GM12878 (cell line): ENCODE measurements around the gene LRRC10B. TPM values are rescaled to one million over a fixed set of nuclear protein-coding genes. Genes with fewer than 3 reads are reported as not detected.

ENCODE experiments used
- ATAC-seq: fragments of 200-7000 bp; cut with Tn5 transposase; 3 replicates; pipeline ENCODE4 v1.9.1; 2020; ENCODE audit warnings: mild to moderate bottlenecking, moderate library complexity
- BruUV-seq: library from RNA; stranded (reverse); fragments of 400-500 nt; replicated peaks from 2 replicates; lab custom pipeline; 2021; lab: Mats Ljungman, UMichigan
- CTCF ChIA-PET: fragments of 300-600 bp; sonication (Branson Sonifier 250); formaldehyde crosslinking; extraction: SDS; loops from one replicate; lab custom pipeline; 2021; ENCODE audit warnings: inconsistent platforms; lab: Yijun Ruan, JAX
- POLR2A ChIA-PET: fragments of 350-600 bp; formaldehyde crosslinking; extraction: SDS; loops from one replicate; lab custom pipeline; 2021; ENCODE audit warnings: inconsistent platforms; lab: Charles Lee
- RAD21 ChIA-PET: fragments of 300-600 bp; sonication (Branson Sonifier 250); formaldehyde crosslinking; loops from one replicate; lab custom pipeline; 2023; ENCODE audit warnings: antibody characterized with exemption; ENCODE audit not compliant: unreplicated experiment; lab: Charles Lee
- SMC1A ChIA-PET: fragments of 300-600 bp; sonication (Branson Sonifier 250); formaldehyde crosslinking; loops from one replicate; lab custom pipeline; 2023; ENCODE audit not compliant: unreplicated experiment, uncharacterized antibody; lab: Charles Lee
- DNase-seq: peaks from one replicate; pipeline ENCODE4 v3.0.0-alpha.2; 2011; ENCODE audit warnings: low read depth, low spot score
- FAIRE-seq: peaks from 3 replicates; lab custom pipeline; 2011; peaks lifted over from hg19 to GRCh38; lab: Jason Lieb, UNC
- H2AFZ ChIP-seq: 2 replicates; pipeline ENCODE4 v1.6.0; 2011; ENCODE audit warnings: low read depth, low read length, control low read depth; ENCODE audit not compliant: control insufficient read depth
- H3K27ac ChIP-seq: 2 replicates; pipeline ENCODE4 v1.5.1; 2011; ENCODE audit warnings: control low read depth; ENCODE audit not compliant: control insufficient read depth, insufficient read depth
- H3K27me3 ChIP-seq, 2 experiments: replicated peaks in 1 of 2; 2 replicates each; pipeline versions ENCODE4 v1.6.0 to v1.6.1; 2011; ENCODE audit warnings: low read length in 1 of 2; ENCODE audit not compliant: control insufficient read depth in 2 of 2, insufficient read depth in 2 of 2
- H3K36me3 ChIP-seq, 2 experiments: 2 replicates each; pipeline ENCODE4 v1.5.1; 2011; ENCODE audit warnings: low read length in 1 of 2; ENCODE audit not compliant: control insufficient read depth in 2 of 2, insufficient read depth in 2 of 2
- H3K4me1 ChIP-seq: 2 replicates; pipeline ENCODE4 v1.6.1; 2011; ENCODE audit warnings: mild to moderate bottlenecking, low read length, moderate library complexity, mixed read lengths; ENCODE audit not compliant: control insufficient read depth, insufficient read depth
- H3K4me2 ChIP-seq: 2 replicates; pipeline ENCODE4 v1.6.0; 2011; ENCODE audit warnings: control low read depth; ENCODE audit not compliant: control insufficient read depth, insufficient read depth
- H3K4me3 ChIP-seq: fragments of 200-600 bp; sonication (generic); 2 replicates; pipeline ENCODE4 v1.5.1; 2016
- H3K79me2 ChIP-seq: 2 replicates; pipeline ENCODE4 v1.6.0; 2011; ENCODE audit warnings: low read length; ENCODE audit not compliant: control insufficient read depth, insufficient read depth
- H3K9ac ChIP-seq: 2 replicates; pipeline ENCODE4 v1.8.0; 2011; ENCODE audit warnings: low read length, control low read depth, mixed read lengths; ENCODE audit not compliant: control insufficient read depth, insufficient read depth
- H3K9me3 ChIP-seq: replicated peaks from 3 replicates; pipeline ENCODE4 v1.5.1; 2011; ENCODE audit warnings: mild to moderate bottlenecking, low read length; ENCODE audit not compliant: control insufficient read depth, insufficient read depth
- H4K20me1 ChIP-seq: 2 replicates; pipeline ENCODE4 v1.6.0; 2011; ENCODE audit not compliant: control insufficient read depth, insufficient read depth
- ATF3 ChIP-seq: IDR thresholded peaks from 2 replicates; pipeline ENCODE4 v1.6.1; 2011; ENCODE audit warnings: low read depth, mild to moderate bottlenecking, low read length, moderate library complexity, borderline replicate concordance; ENCODE audit errors: extremely low read depth
- BACH1 ChIP-seq: fragments of 450-650 bp; IDR thresholded peaks from 2 replicates; pipeline ENCODE4 v1.6.1; 2017; ENCODE audit warnings: mild to moderate bottlenecking, borderline replicate concordance
- BCL11A ChIP-seq: IDR thresholded peaks from 2 replicates; pipeline ENCODE4 v1.6.1; 2011; ENCODE audit warnings: low read depth, low read length
- CEBPZ ChIP-seq: fragments of 150-350 bp; IDR thresholded peaks from 2 replicates; pipeline ENCODE4 v1.6.1; 2016; ENCODE audit warnings: low read depth, low read length
- CTCF ChIP-seq, 3 experiments: IDR thresholded peaks in 2 of 3; conservative IDR thresholded peaks in 1 of 3; 2 replicates each; pipeline ENCODE4 v1.5.1; 2011; ENCODE audit warnings: low read depth in 3 of 3, low read length in 3 of 3, mild to moderate bottlenecking in 3 of 3, control low read depth in 2 of 3, moderate library complexity in 2 of 3, inconsistent platforms in 1 of 3, mixed read lengths in 1 of 3; ENCODE audit not compliant: control insufficient read depth in 2 of 3, insufficient read depth in 1 of 3; ENCODE audit errors: extremely low read depth in 1 of 3
- GATAD2B ChIP-seq: fragments of 450-650 bp; conservative IDR thresholded peaks from 2 replicates; pipeline ENCODE4 v1.6.1; 2017; ENCODE audit warnings: low read depth, mild to moderate bottlenecking, moderate library complexity
- HDAC6 ChIP-seq: fragments of 200-600 bp; sonication (generic); IDR thresholded peaks from one replicate; pipeline ENCODE4 v1.8.0; 2017; ENCODE audit warnings: antibody characterized with exemption; ENCODE audit not compliant: unreplicated experiment
- MAX ChIP-seq: IDR thresholded peaks from 2 replicates; pipeline ENCODE4 v1.6.1; 2012; ENCODE audit warnings: low read depth, low read length, improper control_type of control experiment
- MXI1 ChIP-seq: fragments of 150-350 bp; IDR thresholded peaks from 2 replicates; pipeline ENCODE4 v1.6.1; 2011; ENCODE audit warnings: low read depth, mild to moderate bottlenecking, inconsistent platforms, low read length, improper control_type of control experiment
- NBN ChIP-seq: fragments of 450-650 bp; IDR thresholded peaks from 2 replicates; pipeline ENCODE4 v1.6.1; 2016
- NFYB ChIP-seq: IDR thresholded peaks from 2 replicates; pipeline ENCODE4 v1.6.1; 2011; ENCODE audit warnings: low read depth, mild to moderate bottlenecking, low read length, improper control_type of control experiment, moderate library complexity; ENCODE audit not compliant: insufficient read depth
- RELA ChIP-seq: fragments of 450-650 bp; IDR thresholded peaks from 2 replicates; pipeline ENCODE4 v1.8.0; 2014; ENCODE audit warnings: borderline replicate concordance; ENCODE audit not compliant: partially characterized antibody
- SMAD5 ChIP-seq: IDR thresholded peaks from 2 replicates; pipeline ENCODE4 v1.6.1; 2016; ENCODE audit warnings: antibody characterized with exemption, low read depth
- SMARCA5 ChIP-seq: fragments of 450-650 bp; IDR thresholded peaks from 2 replicates; pipeline ENCODE4 v1.6.1; 2017; ENCODE audit warnings: mild to moderate bottlenecking
- SRF ChIP-seq, 2 experiments: IDR thresholded peaks; 2 replicates each; pipeline ENCODE4 v1.6.1; 2011; ENCODE audit warnings: low read depth in 2 of 2, low read length in 2 of 2, mild to moderate bottlenecking in 1 of 2, moderate library complexity in 1 of 2
- ZSCAN29 ChIP-seq: fragments of 450-650 bp; IDR thresholded peaks from 2 replicates; pipeline ENCODE4 v1.6.1; 2017; ENCODE audit warnings: mild to moderate bottlenecking, moderate library complexity
- WGBS: methylation state at CpG from one replicate; pipeline ENCODE4 v1.1.6; 2016; ENCODE audit warnings: low lambda C conversion rate; ENCODE audit not compliant: insufficient replicate concordance, insufficient coverage; ENCODE audit errors: missing lambda C conversion rate; 5-methylcytosine and 5-hydroxymethylcytosine counted together
- in situ Hi-C: fragments of 300-500 bp; cut with MboI; formaldehyde crosslinking; loops from 9 replicates; pipeline ENCODE4 v1.14.3; 2018; ENCODE audit warnings: mixed read lengths
- intact Hi-C: fragments of 100-400 bp; cut with micrococcal nuclease; formaldehyde crosslinking; loops from one replicate; pipeline ENCODE4 v1.14.2; 2022; ENCODE audit not compliant: unreplicated experiment
- polyA plus RNA-seq, 11 experiments: library from polyadenylated mRNA; depleted of rRNA in 4 of 11; unstranded in 6 of 11; stranded (reverse) in 5 of 11; fragments of >200 nt; fragmentation: Nextera tagmentation in 4 of 11; fragmentation: Illumina TruSeq in 1 of 11; extraction: Ambion mirVana in 4 of 11; extraction: Trizol in 1 of 11; gene quantifications; 1 replicate in 1 of 11; 2 replicates in 10 of 11; pipeline versions ENCODE4 v1.2.1 to v1.2.3, GENCODE V29; 2011 to 2016; ENCODE audit warnings: inconsistent platforms in 2 of 11, missing spikeins in 2 of 11, low read depth in 1 of 11
- total RNA-seq, 4 experiments: library from RNA; depleted of rRNA in 3 of 4; stranded (reverse); fragments of >200 nt in 3 of 4; fragmentation: Illumina TruSeq in 1 of 4; extraction: Trizol in 1 of 4; gene quantifications; 2 replicates each; pipeline versions ENCODE4 v1.2.1 to v1.2.3, GENCODE V29; 2013 to 2021

The LRRC10B gene
- total and polyA plus RNA-seq, 10 of the 15 experiments (the other 5 are each of a cell fraction or from before 2014, with no cell fraction given): not detected

GRCh38 chr11:61544466-61544865 is 35.9 kb downstream of the LRRC10B start:
- H3K9me3 ChIP-seq: no peaks in the 10 kb centered on the region; the same call in 2 of the 3 replicates
- intact Hi-C loops: no loop called here
- no peaks in the 10 kb centered on the region for H3K79me2 ChIP-seq
- in situ Hi-C loops: no loop called here
- H3K27ac ChIP-seq: no peak overlapping the region
- ChIA-PET POLR2A (no interaction called here), SMC1A (no interaction called here), RAD21 (no interaction called here), CTCF (no interaction called here)
- no peaks in the 10 kb centered on the region; a peak in 3 of 4 replicates for H3K27me3 ChIP-seq
- DNase-seq (no peak), FAIRE-seq (no peak)
- H3K36me3 ChIP-seq: no peaks in the 10 kb centered on the region
- TF ChIP-seq NFYB (no peak), CTCF (IDR thresholded peaks at IDR 0.05 in 2 of 3, conservative IDR thresholded peaks at IDR 0.05 in 1 of 3; ENCODE audit: control insufficient read depth in 2 of 3, extremely low read depth in 1 of 3, insufficient read depth in 1 of 3, low read depth in 3 of 3, low read length in 3 of 3) (no peak), CEBPZ (no peak), ZSCAN29 (no peak), NBN (no peak), SMARCA5 (no peak), MAX (no peak), RELA (no peak), MXI1 (no peak), ATF3 (no peak), HDAC6 (no peak), GATAD2B (no peak), SRF (IDR thresholded peaks at IDR 0.05; ENCODE audit: low read depth in 2 of 2, low read length in 2 of 2) (no peak), BCL11A (no peak), BACH1 (no peak), SMAD5 (no peak)
- TF ChIP-seq, all 136 proteins: peak for 0
- Histone ChIP-seq H3K4me3 (no peak overlapping the region), H2AFZ (no peak overlapping the region), H3K4me1 (no peaks in the 10 kb centered on the region), H3K9ac (no peak overlapping the region), H4K20me1 (no peaks in the 10 kb centered on the region), H3K4me2 (no peak overlapping the region)
- no peak for ATAC-seq
- no TSS peak for BruUV-seq
- WGBS: 26% methylated on average over 6 of the region's 6 CpGs
